Smooth muscle cell of the brain vasculature (primary cell): ENCODE data around the gene HOXA9.

Experiments used
- DNase-seq: peaks from one replicate; pipeline ENCODE4 v3.0.0-alpha.2; 2012; ENCODE audit warnings: low read depth, low spot score

Gene HOXA9

GRCh38 chr7:27153526-27153925 lies 11.8 kb downstream of the HOXA9 start:
- DNase-seq, result no peak

GRCh38 chr7:27152816-27153442 lies 12.4 kb downstream of the HOXA9 start:
- no peak for DNase-seq

- DNase-seq, result no peak
Measured at GRCh38 chr7:27151931-27152815, 13.2 kb downstream of the HOXA9 start, which contains the start of gene HOXA3. HOXA3 (minus strand) TSS chr7:27152583; CDS start chr7:27110640, 41,943 bp downstream.

- no peak for DNase-seq
Measured at GRCh38 chr7:27151341-27151930, 13.9 kb downstream of the HOXA9 start.

GRCh38 chr7:27150568-27151340 lies 14.6 kb downstream of the HOXA9 start:
- no peak for DNase-seq

GRCh38 chr7:27149842-27150567 lies 15.3 kb downstream of the HOXA9 start:
- no peak for DNase-seq

GRCh38 chr7:27148756-27149641 lies 16.3 kb downstream of the HOXA9 start:
- DNase-seq, result no peak

GRCh38 chr7:27148031-27148755 lies 17.1 kb downstream of the HOXA9 start:
- no peak for DNase-seq

- no peak for DNase-seq
Measured at GRCh38 chr7:27147199-27148030, 17.9 kb downstream of the HOXA9 start, which contains the start of gene HOXA6. HOXA6 (minus strand) TSS chr7:27147774; CDS start chr7:27147749, 25 bp downstream.

- DNase-seq, result no peak
Measured at GRCh38 chr7:27146491-27147198, 18.7 kb downstream of the HOXA9 start.

- DNase-seq, result no peak
Measured at GRCh38 chr7:27145914-27146412, 19.4 kb downstream of the HOXA9 start.

- DNase-seq, result no peak
Measured at GRCh38 chr7:27145165-27145913, 20.0 kb downstream of the HOXA9 start.

GRCh38 chr7:27144781-27145164 lies 20.6 kb downstream of the HOXA9 start:
- DNase-seq, result no peak

GRCh38 chr7:27143950-27144780 lies 21.2 kb downstream of the HOXA9 start:
- DNase-seq, result no peak

GRCh38 chr7:27143023-27143949 lies 22.1 kb downstream of the HOXA9 start, which contains the start of gene HOXA5:
HOXA5 (minus strand) TSS chr7:27143681; CDS start chr7:27143607, 74 bp downstream.
- no peak for DNase-seq
